ENCODE results near the gene FAM117A. TPM values are rescaled to one million over a fixed set of nuclear protein-coding genes. Genes with fewer than 3 reads are reported as not detected.
"Not testable (repeated sequence)": the region's sequence is repeated elsewhere in the genome, so short reads cannot be mapped to it uniquely, and the experiment has no call there.

Gene FAM117A
- total RNA-seq, 1 experiment from 2014 or later = 26.2 TPM

- TF ChIP-seq ZNF281 (CRISPR knock-in tag; IDR thresholded peaks at IDR 0.05) = no peak
Observed at GRCh38 chr17:49674507-49674906, 89.4 kb downstream of the FAM117A start (continued).

GRCh38 chr17:49673679-49674078 is 90.3 kb downstream of the FAM117A start:
- POLR2A ChIA-PET; H3K27ac Mint-ChIP-seq; H3K9me3 Mint-ChIP-seq; H3K4me3 Mint-ChIP-seq; H3K27me3 Mint-ChIP-seq (ENCODE audit: low read depth); ATAC-seq; DNase-seq (ENCODE audit: low spot score); CTCF ChIA-PET: not testable (repeated sequence)
- Mint-ChIP-seq H3K36me3 (peaks cover 20% of the 10 kb centered on the region), H3K4me1 (peaks cover 18% of the 10 kb centered on the region)

GRCh38 chr17:49670641-49671040 is 93.3 kb downstream of the FAM117A start:
- Mint-ChIP-seq H3K4me3 (no peak overlapping the region), H3K27me3 (ENCODE audit: low read depth) (no peaks in the 10 kb centered on the region), H3K4me1 (peaks cover 3% of the 10 kb centered on the region; the same call in 1 of the 2 replicates), H3K36me3 (peaks cover 17% of the 10 kb centered on the region), H3K27ac (no peak overlapping the region), H3K9me3 (no peaks in the 10 kb centered on the region)
- TF ChIP-seq ZBTB43 (CRISPR knock-in tag; IDR thresholded peaks at IDR 0.05) = no peak
- ChIA-PET POLR2A (no interaction called here), CTCF (no interaction called here)
- no peak for ATAC-seq
- no peak for DNase-seq (ENCODE audit: low spot score)

GRCh38 chr17:49670002-49670401 is 93.9 kb downstream of the FAM117A start:
- DNase-seq (ENCODE audit: low spot score) = no peak
- peaks cover 14% of the 10 kb centered on the region for H3K36me3 Mint-ChIP-seq
- no peak overlapping the region for H3K27ac Mint-ChIP-seq
- ATAC-seq = no peak
- H3K9me3 Mint-ChIP-seq = no peaks in the 10 kb centered on the region
- H3K27me3 Mint-ChIP-seq (ENCODE audit: low read depth) = no peaks in the 10 kb centered on the region
- H3K4me3 Mint-ChIP-seq = no peak overlapping the region
- CTCF ChIA-PET = no interaction called here
- POLR2A ChIA-PET = no interaction called here
- TF ChIP-seq ARID4B (CRISPR knock-in tag; IDR thresholded peaks at IDR 0.05; ENCODE audit: borderline replicate concordance) = no peak
- TF ChIP-seq CREM (CRISPR knock-in tag; IDR thresholded peaks at IDR 0.05) = no peak
- TF ChIP-seq JUN (CRISPR knock-in tag; IDR thresholded peaks at IDR 0.05) = no peak
- TF ChIP-seq E2F1 (CRISPR knock-in tag; IDR thresholded peaks at IDR 0.05) = no peak
- H3K4me1 Mint-ChIP-seq = no peaks in the 10 kb centered on the region

GRCh38 chr17:49667854-49668253 is 96.1 kb downstream of the FAM117A start:
- ChIA-PET POLR2A (no interaction called here), CTCF (no interaction called here)
- H3K9me3 Mint-ChIP-seq = peaks cover 10% of the 10 kb centered on the region
- H3K27me3 Mint-ChIP-seq (ENCODE audit: low read depth) = no peaks in the 10 kb centered on the region
- peaks cover 2% of the 10 kb centered on the region for H3K4me1 Mint-ChIP-seq
- DNase-seq (ENCODE audit: low spot score) (no peak), ATAC-seq (no peak)
- peaks cover 18% of the 10 kb centered on the region for H3K36me3 Mint-ChIP-seq
- no peak overlapping the region for H3K4me3 Mint-ChIP-seq
- no peak overlapping the region for H3K27ac Mint-ChIP-seq
- TF ChIP-seq PRRX2 (CRISPR knock-in tag; IDR thresholded peaks at IDR 0.05) (no peak), ARID4B (CRISPR knock-in tag; IDR thresholded peaks at IDR 0.05; ENCODE audit: borderline replicate concordance) (no peak), ZNF138 (CRISPR knock-in tag; conservative IDR thresholded peaks at IDR 0.05) (no peak)
